ENCODE data around the gene PRAMEF26.
"Not testable (repeated sequence)": the region's sequence is repeated elsewhere in the genome, so short reads cannot be mapped to it uniquely, and the experiment has no call there.

The PRAMEF26 gene

DNA sequence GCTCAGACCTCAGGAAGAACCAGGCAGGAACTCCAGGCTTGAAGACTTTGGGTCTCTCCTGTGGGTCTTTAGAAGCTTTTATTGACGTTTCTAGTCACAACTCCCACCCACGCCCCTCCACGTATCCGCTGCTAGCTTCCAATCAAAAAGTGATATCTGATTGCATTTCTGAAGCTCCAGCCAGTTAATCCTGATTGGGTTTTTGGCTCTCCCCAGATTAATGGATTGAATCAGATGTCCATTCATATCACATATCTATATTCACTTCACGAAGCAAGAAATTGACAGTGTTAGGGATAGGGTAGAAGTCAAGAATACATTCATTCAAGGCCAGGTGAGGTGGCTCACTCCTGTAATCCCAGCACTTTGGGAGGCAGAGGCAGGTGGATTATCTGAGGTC lies at the start of gene PRAMEF26:
Gene PRAMEF26 (minus strand): TSS at position 101 of the 400 bp plus-strand sequence. CDS start 2,914 bp downstream, outside the sequence.
- H3K9me3 ChIP-seq (ENCODE audit: control insufficient read depth in 1 of 2, low read length in 2 of 2); H3K27ac ChIP-seq (ENCODE audit: low read length); H3K4me3 ChIP-seq (ENCODE audit: low read depth in 1 of 2, low read length in 2 of 2); H3K4me1 ChIP-seq (ENCODE audit: control insufficient read depth in 1 of 2, insufficient read depth in 2 of 2, low read length in 2 of 2); H3K27me3 ChIP-seq (ENCODE audit: low read depth, low read length); H3K36me3 ChIP-seq (ENCODE audit: control insufficient read depth in 1 of 2, insufficient read depth in 2 of 2, low read length in 2 of 2): not testable (repeated sequence)

GRCh38 chr1:13201309-13201708 lies 45.5 kb upstream of the PRAMEF26 start, which contains the start of gene PRAMEF13:
Gene PRAMEF13 (minus strand): TSS chr1:13201409. CDS start chr1:13199589, 1,820 bp downstream.
- H3K27ac ChIP-seq (ENCODE audit: low read length); H3K4me3 ChIP-seq (ENCODE audit: low read depth in 1 of 2, low read length in 2 of 2); H3K4me1 ChIP-seq (ENCODE audit: control insufficient read depth in 1 of 2, insufficient read depth in 2 of 2, low read length in 2 of 2); H3K9me3 ChIP-seq (ENCODE audit: control insufficient read depth in 1 of 2, low read length in 2 of 2); H3K36me3 ChIP-seq (ENCODE audit: control insufficient read depth in 1 of 2, insufficient read depth in 2 of 2, low read length in 2 of 2); H3K27me3 ChIP-seq (ENCODE audit: low read depth, low read length): not testable (repeated sequence)

DNA sequence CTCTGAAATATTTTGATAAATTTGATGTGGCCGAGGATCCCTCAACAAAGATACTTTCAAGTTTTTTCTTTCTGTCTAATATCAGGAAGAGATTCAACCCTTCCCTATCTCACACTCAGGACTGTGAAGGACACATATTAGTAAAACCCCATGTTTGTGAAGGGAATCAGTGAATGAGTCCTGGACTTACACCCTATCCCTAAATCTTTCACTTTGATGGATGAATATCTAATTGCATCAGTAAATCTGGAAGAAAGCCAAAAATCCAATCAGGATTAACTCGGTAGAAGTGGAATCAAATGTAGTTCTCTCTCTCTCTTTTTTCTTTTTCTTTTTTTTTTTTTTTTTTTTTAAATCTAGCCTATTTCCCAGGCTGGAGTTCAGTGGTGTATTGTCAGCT lies 15.7 kb upstream of the PRAMEF26 start, which contains the start of gene PRAMEF9:
Gene PRAMEF9 (plus strand): TSS at position 301 of the 400 bp plus-strand sequence. CDS start 3,433 bp downstream, outside the sequence.
- H3K27ac ChIP-seq (ENCODE audit: low read length); H3K9me3 ChIP-seq (ENCODE audit: control insufficient read depth in 1 of 2, low read length in 2 of 2); H3K4me3 ChIP-seq (ENCODE audit: low read depth in 1 of 2, low read length in 2 of 2); H3K36me3 ChIP-seq (ENCODE audit: control insufficient read depth in 1 of 2, insufficient read depth in 2 of 2, low read length in 2 of 2); H3K27me3 ChIP-seq (ENCODE audit: low read depth, low read length); H3K4me1 ChIP-seq (ENCODE audit: control insufficient read depth in 1 of 2, insufficient read depth in 2 of 2, low read length in 2 of 2): not testable (repeated sequence)

- H3K9me3 ChIP-seq (ENCODE audit: control insufficient read depth in 1 of 2, low read length in 2 of 2); H3K4me3 ChIP-seq (ENCODE audit: low read depth in 1 of 2, low read length in 2 of 2); H3K4me1 ChIP-seq (ENCODE audit: control insufficient read depth in 1 of 2, insufficient read depth in 2 of 2, low read length in 2 of 2); H3K27ac ChIP-seq (ENCODE audit: low read length); H3K36me3 ChIP-seq (ENCODE audit: control insufficient read depth in 1 of 2, insufficient read depth in 2 of 2, low read length in 2 of 2); H3K27me3 ChIP-seq (ENCODE audit: low read depth, low read length): not testable (repeated sequence)
Measured at GRCh38 chr1:13165531-13165930, 9.7 kb upstream of the PRAMEF26 start, which contains the start of gene HNRNPCL4. Gene HNRNPCL4 (minus strand): TSS chr1:13165631. CDS start chr1:13165467, 164 bp downstream.

DNA sequence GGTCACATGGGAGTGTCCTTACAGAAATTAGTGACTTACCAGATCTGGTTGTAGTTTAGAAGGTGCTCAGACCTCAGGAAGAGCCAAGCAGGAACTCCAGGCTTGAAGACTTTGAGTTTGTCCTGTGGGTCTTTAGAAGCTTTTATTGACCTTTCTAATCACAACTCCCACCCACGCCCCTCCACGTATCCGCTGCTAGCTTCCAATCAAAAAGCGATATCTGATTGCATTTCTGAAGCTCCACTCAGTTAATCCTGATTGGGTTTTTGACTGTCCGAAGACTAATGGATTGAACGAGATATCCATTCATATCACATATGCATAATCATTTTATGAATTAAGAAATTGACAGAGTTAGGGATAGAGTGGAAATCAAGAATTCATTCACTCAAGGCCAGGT lies 39.1 kb downstream of the PRAMEF26 start, which contains the start of gene HNRNPCL2:
Gene HNRNPCL2 (minus strand): TSS at position 101 of the 400 bp plus-strand sequence. CDS start 454 bp downstream, outside the sequence.
- H3K4me1 ChIP-seq (ENCODE audit: control insufficient read depth in 1 of 2, insufficient read depth in 2 of 2, low read length in 2 of 2); H3K4me3 ChIP-seq (ENCODE audit: low read depth in 1 of 2, low read length in 2 of 2); H3K9me3 ChIP-seq (ENCODE audit: control insufficient read depth in 1 of 2, low read length in 2 of 2); H3K36me3 ChIP-seq (ENCODE audit: control insufficient read depth in 1 of 2, insufficient read depth in 2 of 2, low read length in 2 of 2); H3K27ac ChIP-seq (ENCODE audit: low read length); H3K27me3 ChIP-seq (ENCODE audit: low read depth, low read length): not testable (repeated sequence)
